ENCODE data around the gene RDH16. TPM values are rescaled to one million over a fixed set of nuclear protein-coding genes. Genes with fewer than 3 reads are reported as not detected.
"Not testable (repeated sequence)": the region's sequence is repeated elsewhere in the genome, so short reads cannot be mapped to it uniquely, and the experiment has no call there.

Gene RDH16
- total RNA-seq, 2 donors from 2014 or later, result 0.16 to 0.44 TPM

- Histone ChIP-seq H3K4me1 (no peaks in the 10 kb centered on the region), H3K27me3 (no peaks in the 10 kb centered on the region), H3K36me3 (no peaks in the 10 kb centered on the region), H3K9me3 (no peaks in the 10 kb centered on the region), H3K9ac (ENCODE audit: low read depth in 2 of 2, low read length in 2 of 2) (no peak overlapping the region), H3K27ac (no peak overlapping the region), H3K4me3 (no peak overlapping the region)
- no peak for DNase-seq
- intact Hi-C loops (cut with DNase I), result no loop called here
- no peak for TF ChIP-seq CTCF (IDR thresholded peaks at IDR 0.05)
Measured at GRCh38 chr12:56927281-56927680, 30.1 kb downstream of the RDH16 start.

- Histone ChIP-seq H3K4me3 (no peak overlapping the region), H3K36me3 (no peaks in the 10 kb centered on the region), H3K9me3 (no peaks in the 10 kb centered on the region), H3K27me3 (no peaks in the 10 kb centered on the region), H3K4me1 (no peaks in the 10 kb centered on the region), H3K9ac (ENCODE audit: low read depth in 2 of 2, low read length in 2 of 2) (no peak overlapping the region), H3K27ac (no peak overlapping the region)
- no peak for TF ChIP-seq CTCF (IDR thresholded peaks at IDR 0.05)
- intact Hi-C loops (cut with DNase I), result no loop called here
- no peak for DNase-seq
Measured at GRCh38 chr12:56922031-56922430, 35.4 kb downstream of the RDH16 start.

- no peaks in the 10 kb centered on the region for H3K4me1 ChIP-seq
- no peak overlapping the region for H3K4me3 ChIP-seq
- H3K9ac ChIP-seq (ENCODE audit: low read depth in 2 of 2, low read length in 2 of 2), result no peak overlapping the region
- H3K27me3 ChIP-seq, result no peaks in the 10 kb centered on the region
- no peaks in the 10 kb centered on the region for H3K36me3 ChIP-seq
- H3K27ac ChIP-seq, result no peak overlapping the region
- H3K9me3 ChIP-seq, result no peaks in the 10 kb centered on the region
- intact Hi-C loops (cut with DNase I), result no loop called here
- no peak for DNase-seq
- TF ChIP-seq CTCF (IDR thresholded peaks at IDR 0.05), result no peak
Measured at GRCh38 chr12:56921346-56921745, 36.1 kb downstream of the RDH16 start.

GRCh38 chr12:56918139-56918538 lies 39.3 kb downstream of the RDH16 start:
- intact Hi-C loops (cut with DNase I); H3K27me3 ChIP-seq; H3K4me3 ChIP-seq; H3K27ac ChIP-seq; H3K9me3 ChIP-seq; DNase-seq; H3K4me1 ChIP-seq; H3K36me3 ChIP-seq; H3K9ac ChIP-seq (ENCODE audit: low read depth in 2 of 2, low read length in 2 of 2): not testable (repeated sequence)

- DNase-seq, result no peak
- H3K9ac ChIP-seq (ENCODE audit: low read depth in 2 of 2, low read length in 2 of 2), result no peak overlapping the region
- no peak overlapping the region for H3K27ac ChIP-seq
- no peak overlapping the region for H3K4me3 ChIP-seq
- H3K27me3 ChIP-seq, result no peaks in the 10 kb centered on the region
- no peak for TF ChIP-seq CTCF (IDR thresholded peaks at IDR 0.05)
- H3K9me3 ChIP-seq, result no peaks in the 10 kb centered on the region
- intact Hi-C loops (cut with DNase I), result no loop called here
- H3K4me1 ChIP-seq, result no peaks in the 10 kb centered on the region
- H3K36me3 ChIP-seq, result no peaks in the 10 kb centered on the region
Measured at GRCh38 chr12:56916996-56917333, 40.4 kb downstream of the RDH16 start.

GRCh38 chr12:56916296-56916995 lies 41.0 kb downstream of the RDH16 start:
- no peak overlapping the region for H3K4me3 ChIP-seq
- DNase-seq, result no peak
- H3K36me3 ChIP-seq, result no peaks in the 10 kb centered on the region
- intact Hi-C loops (cut with DNase I), result no loop called here
- H3K27ac ChIP-seq, result no peak overlapping the region
- no peak overlapping the region for H3K9ac ChIP-seq (ENCODE audit: low read depth in 2 of 2, low read length in 2 of 2)
- TF ChIP-seq CTCF (IDR thresholded peaks at IDR 0.05), result no peak
- no peaks in the 10 kb centered on the region for H3K9me3 ChIP-seq
- no peaks in the 10 kb centered on the region for H3K27me3 ChIP-seq
- H3K4me1 ChIP-seq, result no peaks in the 10 kb centered on the region
